A673 (cell line): Measurements from ENCODE around the gene HLA-DQA1.

Experiments
- CTCF ChIP-seq: fragments of 300-800, 200-600 bp; sonication (generic); conservative IDR thresholded peaks from 2 replicates; pipeline ENCODE4 v1.5.1; 2017; ENCODE audit warnings: low read depth, mild to moderate bottlenecking, antibody characterized with exemption, low read length, moderate library complexity, mixed read lengths
- EZH2 ChIP-seq: fragments of 200-600 bp; sonication (generic); IDR thresholded peaks from 2 replicates; pipeline ENCODE4 v1.6.1; 2017; ENCODE audit warnings: borderline replicate concordance, low read depth, mild to moderate bottlenecking, mixed read lengths, antibody characterized with exemption, low read length; ENCODE audit not compliant: poor library complexity, severe bottlenecking

- TF ChIP-seq CTCF (no peak), EZH2 (no peak)
Measured at GRCh38 chr6:32642720-32643106, 5.5 kb downstream of the HLA-DQA1 start.
